CD1c-positive myeloid dendritic cell (primary cell): ENCODE measurements around the gene HRH1.
"Not testable (repeated sequence)": the region's sequence is repeated elsewhere in the genome, so short reads cannot be mapped to it uniquely, and the experiment has no call there.

ENCODE experiments used
- DNase-seq: peaks from one replicate; pipeline ENCODE4 v3.0.0-alpha.2; 2016; ENCODE audit errors: extremely low spot score

HRH1 gene

DNA sequence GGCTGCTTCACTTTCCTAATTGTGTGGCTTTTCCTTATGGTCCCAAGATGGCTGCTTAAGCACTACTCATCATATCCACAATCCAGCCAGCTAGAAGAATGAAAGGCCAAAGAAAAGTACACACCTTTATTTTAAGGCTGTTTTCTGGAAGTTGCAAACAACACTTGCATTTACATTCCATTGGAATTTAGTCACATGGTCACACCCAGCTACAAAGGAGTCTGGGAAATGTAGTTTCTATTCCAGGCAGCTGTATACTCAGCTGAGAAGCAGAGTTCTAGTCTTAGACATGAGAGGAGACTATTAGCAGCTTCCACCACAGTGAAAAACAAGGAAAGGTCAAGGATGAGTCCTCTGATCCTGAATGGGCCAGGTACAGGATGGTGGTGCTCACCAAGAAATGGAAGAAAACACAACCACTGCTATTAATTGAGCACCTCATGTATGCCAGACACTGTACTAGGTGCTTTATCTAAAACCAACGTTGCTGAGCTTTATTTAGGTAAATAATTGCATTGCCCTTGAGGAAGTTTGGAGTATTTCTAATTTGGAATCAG is 89.9 kb downstream of the HRH1 start:
- no peak for DNase-seq

DNA sequence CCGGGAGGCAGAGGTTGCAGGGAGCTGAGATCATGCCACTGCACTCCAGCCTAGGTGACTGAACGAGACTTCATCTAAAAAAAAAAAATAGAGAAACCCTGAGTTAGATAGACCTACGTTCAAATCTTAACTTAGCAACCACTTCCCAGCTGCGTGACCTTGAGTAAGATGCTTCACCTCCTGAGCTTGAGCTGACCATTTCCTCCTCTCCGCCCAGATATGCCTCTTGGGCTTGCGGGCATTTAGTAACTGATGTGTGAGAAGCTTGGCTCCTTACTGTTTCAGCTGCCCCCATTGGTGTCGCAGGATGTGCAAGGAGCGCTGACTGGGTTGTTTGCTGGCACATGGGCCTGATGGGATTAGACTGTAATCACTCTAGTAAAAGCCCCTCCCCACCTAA is 91.0 kb downstream of the HRH1 start:
- no peak for DNase-seq

DNA sequence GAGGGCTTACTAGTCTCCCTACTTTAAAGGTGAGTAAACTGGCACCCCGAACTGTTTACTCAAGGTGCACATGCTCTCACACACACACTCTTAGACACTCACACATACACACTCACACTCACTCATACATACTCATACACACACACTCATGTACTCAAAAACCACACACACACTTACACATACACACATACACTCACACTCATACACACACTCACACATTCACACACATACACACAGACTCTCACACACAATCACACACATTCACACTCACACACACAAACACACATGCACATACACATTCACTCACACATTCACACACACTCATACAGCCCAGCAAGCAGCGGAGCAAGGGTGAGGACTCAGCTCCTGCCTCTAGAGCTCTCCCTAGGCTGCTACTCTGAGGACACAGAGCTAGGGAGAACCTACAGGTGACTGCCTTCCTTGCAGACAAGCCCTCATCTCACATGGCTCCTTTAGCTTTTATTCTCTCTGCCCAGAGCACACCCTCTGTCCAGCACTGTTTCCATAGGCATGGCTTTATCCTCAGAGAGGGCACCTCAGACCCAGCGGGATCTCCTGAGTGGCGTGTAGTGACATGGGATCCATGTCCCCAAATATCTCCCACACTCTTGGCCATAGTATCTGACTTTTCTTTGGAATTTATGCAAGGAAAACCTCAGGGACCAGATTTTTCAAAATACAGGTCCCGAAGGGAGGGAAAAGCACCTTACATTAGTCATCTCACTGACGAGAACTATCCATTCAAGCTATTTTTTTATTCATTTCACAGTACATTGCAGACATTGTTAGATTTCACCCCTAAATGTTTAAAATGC is 91.8 kb downstream of the HRH1 start:
- DNase-seq = no peak

DNA sequence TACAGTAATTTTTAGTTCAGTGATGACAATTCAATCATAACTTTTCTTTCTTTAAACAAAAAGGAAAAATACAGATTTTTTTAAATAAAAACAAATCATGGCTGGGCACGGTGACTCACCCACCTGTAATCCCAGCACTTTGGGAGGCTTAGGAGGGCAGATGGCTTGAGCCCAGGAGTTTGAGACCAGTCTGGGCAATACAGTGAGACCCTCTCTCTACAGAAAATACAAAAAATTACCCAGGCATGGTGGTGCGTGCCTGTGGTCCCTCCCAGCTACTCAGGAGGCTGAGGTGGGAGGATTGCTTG is 92.3 kb downstream of the HRH1 start:
- DNase-seq = no peak

DNA sequence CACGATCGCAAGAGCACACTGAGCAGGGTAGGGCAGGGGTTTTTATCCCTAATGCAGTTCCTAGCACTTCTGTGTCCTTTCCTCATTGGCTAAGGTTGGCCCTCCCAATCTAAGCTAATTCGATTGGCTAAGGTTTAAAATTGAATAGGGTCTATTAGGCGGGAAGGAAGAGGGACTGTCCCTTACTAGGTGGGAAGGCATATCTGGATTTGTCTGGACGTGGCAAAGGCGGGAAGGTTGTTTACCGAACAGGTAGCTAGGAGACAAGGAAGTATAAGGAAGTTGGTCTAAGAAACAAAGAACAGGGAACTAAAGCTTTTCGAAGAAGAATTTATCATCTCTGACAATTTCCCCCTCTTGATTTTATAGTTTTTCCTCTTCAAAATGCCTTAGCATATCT is 93.1 kb downstream of the HRH1 start:
- DNase-seq = no peak

DNA sequence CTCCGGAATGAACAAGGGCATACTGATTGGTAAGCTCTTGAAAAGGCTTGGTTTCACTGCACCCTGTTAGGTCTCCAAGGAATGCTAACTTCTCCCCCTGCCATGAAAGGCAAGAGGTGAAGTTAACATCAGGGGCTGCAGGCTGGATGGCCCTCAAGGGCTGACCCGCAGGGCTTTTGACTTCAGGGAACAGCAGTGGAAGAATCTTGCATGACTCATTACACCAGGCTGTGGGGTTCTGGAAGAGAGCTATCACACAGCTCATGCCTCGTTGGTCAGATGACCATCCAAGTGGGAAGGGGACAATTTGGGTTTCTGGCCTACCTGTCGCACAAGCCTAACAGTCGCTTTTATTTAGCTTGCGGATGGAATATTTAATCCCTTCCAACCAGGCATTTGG is 94.3 kb downstream of the HRH1 start:
- no peak for DNase-seq

DNA sequence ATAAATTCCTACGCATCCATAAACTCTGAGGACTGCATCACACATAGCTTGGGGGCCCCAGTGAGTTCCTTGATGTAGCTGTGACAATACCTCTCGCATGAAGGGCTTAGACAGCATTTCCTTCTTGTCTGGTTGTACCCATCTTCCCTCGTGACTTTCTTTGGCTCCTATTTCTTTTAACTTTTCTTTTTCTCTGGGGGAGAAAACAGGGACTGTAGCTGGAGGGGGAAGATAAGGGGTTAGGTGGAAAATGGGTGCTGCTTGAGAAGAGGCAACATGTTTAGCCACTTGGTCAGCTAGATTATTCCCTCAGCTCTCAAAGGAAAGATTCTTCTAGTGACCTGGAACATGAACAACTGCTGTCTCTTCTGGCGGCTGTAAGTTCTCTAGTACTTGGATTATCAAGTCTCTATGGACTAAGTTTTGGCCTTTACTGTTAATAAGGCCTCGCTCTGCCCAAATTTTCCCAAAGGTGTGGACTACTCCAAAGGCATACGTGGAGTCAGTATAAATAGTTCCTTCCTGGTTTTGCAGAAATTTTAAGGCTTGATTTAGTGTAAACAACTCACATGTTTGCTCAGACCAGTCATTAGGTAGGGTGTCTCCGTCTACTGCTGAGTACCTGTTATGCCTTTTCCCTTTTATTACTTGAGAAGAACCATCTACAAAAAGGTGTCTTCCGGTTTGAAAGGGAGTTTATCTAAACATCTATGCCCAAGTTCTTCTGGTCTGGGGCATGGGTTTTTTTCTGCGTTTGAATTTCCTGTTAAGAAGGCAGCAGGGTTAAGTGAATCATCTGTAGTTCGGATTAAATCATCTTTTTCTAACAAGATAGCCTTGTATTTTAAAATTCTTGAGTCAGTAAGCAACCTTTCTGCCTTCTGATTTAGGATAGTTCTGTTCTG is 96.9 kb downstream of the HRH1 start:
- no peak for DNase-seq

DNA sequence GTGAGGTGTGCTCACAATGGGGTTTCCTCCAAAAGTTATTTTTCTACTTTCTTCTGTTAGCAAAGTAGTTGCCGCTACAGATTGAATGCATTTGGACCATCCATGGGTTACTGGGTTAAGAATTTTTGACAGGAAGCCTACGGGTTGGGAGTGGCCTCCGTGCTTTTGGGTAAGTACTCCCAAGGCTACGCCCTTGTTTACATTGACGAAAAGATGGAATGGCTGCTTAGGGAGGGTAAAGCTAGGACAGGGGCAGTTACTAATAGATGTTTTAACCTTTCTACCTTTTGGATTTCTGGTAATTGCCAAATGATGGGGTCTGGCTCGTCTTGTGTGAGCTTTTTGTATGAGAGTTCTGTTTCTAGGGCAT is 97.5 kb downstream of the HRH1 start:
- DNase-seq = no peak

DNA sequence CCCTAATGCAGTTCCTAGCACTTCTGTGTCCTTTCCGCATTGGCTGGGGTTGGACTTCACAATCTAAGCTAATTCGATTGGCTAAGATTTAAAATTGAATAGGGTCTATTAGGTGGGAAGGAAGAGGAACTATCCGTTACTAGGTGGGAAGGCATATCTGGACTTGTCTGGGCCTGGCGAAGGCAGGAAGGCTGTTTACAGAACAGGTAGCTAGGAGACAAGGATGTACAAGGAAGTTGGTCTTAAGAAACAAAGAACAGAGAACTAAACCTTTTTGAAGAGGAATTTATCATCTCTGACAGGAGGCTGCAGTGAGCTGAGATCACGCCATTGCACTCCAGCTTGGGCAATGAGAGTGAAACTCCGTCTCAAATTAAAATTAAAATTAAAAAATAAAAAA is 100.6 kb downstream of the HRH1 start:
- DNase-seq = no peak

DNA sequence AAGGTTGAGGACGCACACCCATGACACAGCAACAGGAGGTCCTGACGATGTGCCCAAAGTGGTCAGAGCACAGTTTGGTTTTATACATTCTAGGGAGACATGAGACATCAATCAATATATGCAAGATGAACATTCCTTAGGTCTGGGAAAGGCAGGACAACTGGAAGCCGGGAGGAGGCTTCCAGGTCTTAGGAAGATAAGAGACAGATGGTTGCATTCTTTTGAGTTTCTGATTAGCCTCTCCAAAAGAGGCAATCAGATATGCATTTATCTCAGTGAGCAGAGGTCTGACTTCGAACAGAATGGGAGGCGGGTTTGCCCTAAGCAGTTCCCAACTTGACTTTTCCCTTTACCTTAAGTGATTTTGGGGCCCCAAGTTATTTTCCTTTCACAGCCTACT is 101.2 kb downstream of the HRH1 start:
- not testable (repeated sequence) for DNase-seq

DNA sequence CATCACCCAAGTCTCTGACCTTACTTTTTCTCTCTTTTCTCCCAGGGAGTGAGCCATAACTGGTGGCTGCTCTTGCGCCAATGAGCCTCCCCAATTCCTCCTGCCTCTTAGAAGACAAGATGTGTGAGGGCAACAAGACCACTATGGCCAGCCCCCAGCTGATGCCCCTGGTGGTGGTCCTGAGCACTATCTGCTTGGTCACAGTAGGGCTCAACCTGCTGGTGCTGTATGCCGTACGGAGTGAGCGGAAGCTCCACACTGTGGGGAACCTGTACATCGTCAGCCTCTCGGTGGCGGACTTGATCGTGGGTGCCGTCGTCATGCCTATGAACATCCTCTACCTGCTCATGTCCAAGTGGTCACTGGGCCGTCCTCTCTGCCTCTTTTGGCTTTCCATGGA is 104.7 kb downstream of the HRH1 start:
- no peak for DNase-seq

DNA sequence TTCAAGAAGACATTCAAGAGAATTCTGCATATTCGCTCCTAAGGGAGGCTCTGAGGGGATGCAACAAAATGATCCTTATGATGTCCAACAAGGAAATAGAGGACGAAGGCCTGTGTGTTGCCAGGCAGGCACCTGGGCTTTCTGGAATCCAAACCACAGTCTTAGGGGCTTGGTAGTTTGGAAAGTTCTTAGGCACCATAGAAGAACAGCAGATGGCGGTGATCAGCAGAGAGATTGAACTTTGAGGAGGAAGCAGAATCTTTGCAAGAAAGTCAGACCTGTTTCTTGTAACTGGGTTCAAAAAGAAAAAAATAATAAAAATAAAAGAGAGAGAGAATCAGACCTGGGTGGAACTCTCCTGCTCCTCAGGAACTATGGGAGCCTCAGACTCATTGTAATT is 106.2 kb downstream of the HRH1 start:
- no peak for DNase-seq

DNA sequence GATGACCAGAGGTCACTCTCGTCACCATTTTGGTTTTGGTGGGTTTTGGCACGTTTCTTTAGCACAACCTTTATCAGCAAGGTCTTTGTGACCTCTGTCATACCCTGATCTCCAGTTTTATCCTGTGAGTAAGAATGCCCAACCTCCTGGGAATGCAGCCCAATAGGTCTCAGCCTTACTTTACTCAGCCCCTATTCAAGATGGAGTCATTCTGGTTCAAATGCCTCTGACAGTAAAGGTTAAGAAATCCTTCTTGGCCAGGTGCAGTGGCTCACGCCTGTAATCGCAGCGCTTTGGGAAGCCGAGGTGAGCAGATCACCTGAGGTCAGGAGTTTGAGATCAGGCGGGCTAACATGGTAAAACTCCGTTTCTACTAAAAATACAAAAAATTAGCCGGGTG is 114.7 kb downstream of the HRH1 start:
- DNase-seq = no peak

DNA sequence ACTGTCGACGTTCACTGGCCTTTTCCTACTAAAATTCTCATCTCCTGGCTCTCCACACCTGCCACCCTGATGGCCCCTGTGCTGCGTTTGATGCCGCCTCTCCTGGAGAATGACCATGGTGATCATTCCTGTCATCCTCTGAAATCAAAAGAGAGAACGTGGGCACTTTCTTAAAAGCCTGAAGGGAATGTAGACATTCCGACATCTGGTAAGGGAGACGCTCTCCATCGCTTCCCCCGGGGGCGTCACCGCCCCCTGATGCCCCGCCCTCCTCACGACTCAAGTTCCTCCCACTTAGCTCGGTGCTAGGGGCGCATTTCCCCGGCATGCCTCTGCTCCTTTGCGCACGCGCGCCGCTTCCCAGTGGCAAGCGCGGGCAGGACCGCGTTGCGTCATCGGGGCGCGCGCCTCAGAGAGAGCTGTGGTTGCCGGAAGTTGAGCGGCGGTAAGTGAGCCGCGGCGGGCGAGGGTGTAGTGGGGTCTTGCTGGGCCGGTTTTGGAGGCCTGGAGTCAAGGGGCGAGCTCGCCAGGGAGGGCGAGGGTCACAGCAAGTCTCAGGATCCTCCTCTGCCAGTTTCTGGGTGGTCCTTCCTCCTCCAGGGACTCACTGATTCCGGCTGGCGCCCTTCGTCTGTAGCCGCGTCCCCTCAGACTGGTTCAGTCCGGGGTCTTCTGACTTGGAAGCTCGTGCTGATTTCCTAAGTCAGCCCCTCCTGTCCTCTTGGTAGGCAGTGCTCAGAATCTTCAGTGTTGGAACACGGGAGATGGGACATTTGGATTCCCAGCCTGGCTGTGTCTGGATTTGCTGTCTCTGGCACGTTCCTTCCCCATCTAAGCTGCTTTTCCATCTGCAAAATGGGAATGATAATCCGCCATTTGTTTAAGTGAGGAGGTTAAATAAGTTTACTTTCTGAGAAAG is 118.0 kb downstream of the HRH1 start, which contains the start of gene ATG7:
TSS of gene ATG7 (plus strand) at position 412 of the 919 bp plus-strand sequence. CDS start 26,299 bp downstream, outside the sequence.
- DNase-seq = peak; percentile 99

DNA sequence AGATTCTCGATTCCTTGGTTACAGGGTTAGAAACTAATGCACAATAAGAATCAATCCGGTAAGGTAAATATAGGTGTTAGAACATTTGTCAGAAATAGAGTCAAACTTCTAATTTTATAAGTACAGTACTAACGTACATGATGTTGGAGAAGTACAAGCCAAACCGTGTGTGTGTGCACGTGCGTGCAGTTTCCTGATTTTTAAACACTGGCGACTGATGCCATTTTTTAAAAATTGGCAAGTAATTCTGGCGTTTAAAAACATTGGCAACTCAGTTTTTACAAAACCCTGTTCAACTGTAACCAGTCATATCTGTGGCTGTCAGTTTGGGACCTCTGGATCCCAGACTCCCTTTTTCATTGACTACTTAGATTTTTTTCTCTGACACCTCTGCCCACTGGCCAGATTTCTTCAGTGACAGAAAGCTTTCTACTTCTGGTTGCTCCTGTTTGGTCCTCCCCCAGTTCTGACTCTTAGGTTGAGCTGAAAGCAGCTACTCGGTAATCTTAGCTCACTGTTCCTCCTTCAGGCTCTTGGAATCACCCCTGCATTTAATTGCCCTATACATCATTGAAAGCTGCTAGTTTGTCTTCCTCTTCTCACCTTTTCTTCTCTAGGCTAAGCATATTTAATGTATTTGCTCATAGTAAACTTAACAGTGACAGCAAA is 118.7 kb downstream of the HRH1 start:
- peak; percentile 82 for DNase-seq

DNA sequence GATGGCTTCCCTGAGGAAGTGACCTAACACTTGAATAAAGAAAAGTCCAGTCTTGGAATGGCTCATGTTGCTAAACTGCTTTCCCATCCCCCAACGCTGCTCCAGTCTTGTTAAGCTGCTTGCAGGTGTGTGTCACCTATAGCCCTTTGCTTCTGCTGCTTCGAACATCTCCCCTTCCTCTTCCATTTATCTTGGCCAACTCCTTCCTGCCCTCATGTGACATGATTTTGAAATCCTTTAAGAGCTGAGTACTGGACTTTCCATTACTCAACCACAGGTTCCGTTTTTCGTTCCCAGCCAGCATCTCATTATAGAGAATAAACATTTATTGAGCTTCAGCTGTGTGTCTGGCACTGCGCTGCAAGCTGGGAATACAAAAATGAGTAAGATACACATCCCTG is 119.6 kb downstream of the HRH1 start:
- peak; percentile 95 for DNase-seq

DNA sequence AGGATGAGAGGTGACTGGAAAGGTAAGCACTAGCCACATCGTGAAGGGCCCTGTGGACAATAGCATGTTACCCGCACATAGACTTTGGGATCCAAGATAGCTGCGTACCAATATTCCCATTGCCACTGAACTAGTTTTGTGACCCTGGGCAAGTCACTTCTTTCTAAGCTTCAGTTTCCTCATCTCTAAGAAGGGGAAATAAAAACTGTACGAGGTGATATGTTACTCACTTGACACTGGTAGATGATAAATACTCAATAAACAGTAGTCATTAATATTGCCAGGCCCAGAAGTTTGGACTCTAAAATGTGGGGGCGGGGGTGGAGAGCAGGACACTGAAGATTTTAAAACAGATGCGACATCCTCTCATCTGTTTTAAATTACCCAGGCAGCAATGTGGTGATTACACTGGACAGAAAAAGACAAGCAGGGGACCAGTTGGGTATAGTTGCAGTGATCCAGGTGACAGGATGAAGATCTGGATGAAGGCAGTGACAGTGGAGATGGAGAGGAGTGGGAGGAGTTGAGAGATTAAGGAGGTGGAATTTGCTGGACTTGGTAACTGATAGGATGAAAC is 120.4 kb downstream of the HRH1 start:
- DNase-seq = peak; percentile 56

DNA sequence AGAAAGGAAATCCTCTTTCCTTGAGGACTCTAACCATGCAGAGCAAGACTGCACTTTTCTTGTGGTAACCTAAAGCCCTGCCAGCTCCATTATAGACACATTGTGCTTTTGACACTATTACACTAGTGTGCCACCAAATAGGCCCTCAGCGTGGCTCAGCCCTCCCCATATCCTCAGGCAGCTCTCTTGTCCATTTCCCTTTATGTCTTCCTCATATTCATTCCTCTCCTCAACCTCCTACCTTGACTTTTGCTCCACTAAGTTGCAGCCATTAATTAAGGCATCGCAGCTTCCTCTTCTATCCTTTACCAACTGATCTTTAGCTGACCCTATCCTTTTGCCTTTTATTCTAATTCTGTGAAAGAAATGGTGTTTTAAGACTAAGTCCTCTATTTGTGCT is 121.6 kb downstream of the HRH1 start:
- peak; percentile 59 for DNase-seq

DNA sequence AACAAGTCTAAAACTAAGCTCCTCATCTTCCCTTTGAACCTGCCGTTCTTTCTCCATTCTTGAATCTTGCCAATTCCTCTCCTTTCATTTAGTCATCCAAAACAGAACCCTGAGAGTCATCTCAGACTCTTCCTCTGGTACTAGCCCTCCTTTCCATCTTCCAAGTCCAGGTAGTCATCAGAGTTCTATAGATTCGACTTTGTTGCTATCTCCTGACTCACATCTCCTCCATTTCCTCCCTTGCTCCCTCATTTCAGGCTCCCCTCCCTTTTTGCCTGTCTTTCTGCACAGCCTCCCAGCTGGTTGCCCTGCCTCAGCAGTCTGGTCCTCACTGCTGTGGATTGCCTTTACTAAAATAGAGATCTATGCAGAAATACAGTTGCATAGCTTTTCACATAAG is 122.6 kb downstream of the HRH1 start:
- DNase-seq = no peak

DNA sequence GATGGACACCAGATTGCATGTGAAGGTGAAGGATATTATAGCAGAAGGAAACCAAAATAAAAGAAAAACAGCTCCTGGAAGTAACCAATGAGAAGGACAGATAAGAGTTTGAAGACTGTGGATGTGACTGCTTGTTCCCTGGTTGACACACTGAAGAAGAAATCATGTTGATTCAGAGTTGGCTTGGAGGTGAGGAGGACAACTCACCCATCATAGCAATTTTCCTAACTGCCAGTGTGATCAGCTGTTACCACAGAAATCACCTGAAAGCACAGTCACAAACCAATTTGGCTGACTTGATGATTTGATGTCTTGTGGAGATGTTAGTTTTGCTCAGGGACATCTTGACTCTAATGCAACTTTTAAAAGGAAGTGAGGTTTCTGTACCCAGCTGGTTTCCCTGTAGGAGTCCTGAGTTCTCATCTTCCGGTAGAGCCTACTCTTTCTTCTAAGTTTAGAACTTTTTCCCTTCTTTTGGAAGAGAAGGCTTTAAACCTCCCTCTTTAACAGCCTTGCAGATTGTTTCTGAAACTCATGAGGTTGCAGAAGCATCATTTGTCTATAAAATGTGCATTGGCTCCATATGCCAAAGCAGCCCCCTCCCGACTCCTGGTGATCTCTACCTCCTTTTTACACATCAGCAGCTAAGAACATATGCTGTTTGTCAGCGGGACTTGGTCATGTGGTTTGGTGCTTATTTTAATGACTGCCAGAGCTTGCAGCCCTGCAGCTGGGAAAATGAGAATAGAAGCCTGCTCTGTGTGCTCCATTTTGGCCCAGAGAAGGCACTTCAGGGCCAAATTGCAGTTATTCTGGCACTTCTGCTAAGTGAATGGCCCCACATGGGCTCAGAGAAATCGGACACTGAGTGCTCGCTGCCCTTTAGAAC is 128.2 kb downstream of the HRH1 start:
- DNase-seq = peak; percentile 54
